PC-9 (cell line): ENCODE measurements around the gene EIF4G1.

Experiments used
- EZH2 ChIP-seq: fragments of 200-600 bp; sonication (generic); IDR thresholded peaks from 2 replicates; pipeline ENCODE4 v1.8.0; 2017; ENCODE audit warnings: antibody characterized with exemption, low read depth
- TF ChIP-seq, protein P1 (sequence below): fragments of 200-600 bp; sonication (generic); conservative IDR thresholded peaks from 2 replicates; pipeline ENCODE4 v1.6.1; 2017; ENCODE audit warnings: mixed run types, antibody characterized with exemption, mild to moderate bottlenecking, moderate library complexity

GRCh38 chr3:184316792-184317191, 2.4 kb downstream of the EIF4G1 start:
- TF ChIP-seq, protein P1, sequence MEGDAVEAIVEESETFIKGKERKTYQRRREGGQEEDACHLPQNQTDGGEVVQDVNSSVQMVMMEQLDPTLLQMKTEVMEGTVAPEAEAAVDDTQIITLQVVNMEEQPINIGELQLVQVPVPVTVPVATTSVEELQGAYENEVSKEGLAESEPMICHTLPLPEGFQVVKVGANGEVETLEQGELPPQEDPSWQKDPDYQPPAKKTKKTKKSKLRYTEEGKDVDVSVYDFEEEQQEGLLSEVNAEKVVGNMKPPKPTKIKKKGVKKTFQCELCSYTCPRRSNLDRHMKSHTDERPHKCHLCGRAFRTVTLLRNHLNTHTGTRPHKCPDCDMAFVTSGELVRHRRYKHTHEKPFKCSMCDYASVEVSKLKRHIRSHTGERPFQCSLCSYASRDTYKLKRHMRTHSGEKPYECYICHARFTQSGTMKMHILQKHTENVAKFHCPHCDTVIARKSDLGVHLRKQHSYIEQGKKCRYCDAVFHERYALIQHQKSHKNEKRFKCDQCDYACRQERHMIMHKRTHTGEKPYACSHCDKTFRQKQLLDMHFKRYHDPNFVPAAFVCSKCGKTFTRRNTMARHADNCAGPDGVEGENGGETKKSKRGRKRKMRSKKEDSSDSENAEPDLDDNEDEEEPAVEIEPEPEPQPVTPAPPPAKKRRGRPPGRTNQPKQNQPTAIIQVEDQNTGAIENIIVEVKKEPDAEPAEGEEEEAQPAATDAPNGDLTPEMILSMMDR, result no peak
- no peak for TF ChIP-seq EZH2
